ENCODE results near the gene ITGAX. TPM values are rescaled to one million over a fixed set of nuclear protein-coding genes. Genes with fewer than 3 reads are reported as not detected.

ITGAX gene
- total and polyA plus RNA-seq, 3 donors from 2014 or later = 0.63 to 3.4 (median 2.8) TPM

- no peak overlapping the region for H3K4me3 ChIP-seq
- peak; percentile 35 for DNase-seq
- H3K36me3 ChIP-seq (ENCODE audit: low read depth, missing control alignments) = no peaks in the 10 kb centered on the region
- intact Hi-C loops (cut with DNase I; ENCODE audit: low total_unique reads) = no loop called here
- no peaks in the 10 kb centered on the region for H3K27me3 ChIP-seq
- no peaks in the 10 kb centered on the region for H3K9me3 ChIP-seq
- WGBS, 2 donors = 76 to 79% methylated on average over 2 to 6 of the region's 6 CpGs
- H3K27ac ChIP-seq = no peak overlapping the region
- H3K4me1 ChIP-seq = no peaks in the 10 kb centered on the region
- no peak for TF ChIP-seq CTCF (IDR thresholded peaks at IDR 0.05)
- no peak for TF ChIP-seq POLR2A (IDR thresholded peaks at IDR 0.05)
These were observed 40.7 kb downstream of the ITGAX start for GRCh38 chr16:31395647-31396046.

DNA sequence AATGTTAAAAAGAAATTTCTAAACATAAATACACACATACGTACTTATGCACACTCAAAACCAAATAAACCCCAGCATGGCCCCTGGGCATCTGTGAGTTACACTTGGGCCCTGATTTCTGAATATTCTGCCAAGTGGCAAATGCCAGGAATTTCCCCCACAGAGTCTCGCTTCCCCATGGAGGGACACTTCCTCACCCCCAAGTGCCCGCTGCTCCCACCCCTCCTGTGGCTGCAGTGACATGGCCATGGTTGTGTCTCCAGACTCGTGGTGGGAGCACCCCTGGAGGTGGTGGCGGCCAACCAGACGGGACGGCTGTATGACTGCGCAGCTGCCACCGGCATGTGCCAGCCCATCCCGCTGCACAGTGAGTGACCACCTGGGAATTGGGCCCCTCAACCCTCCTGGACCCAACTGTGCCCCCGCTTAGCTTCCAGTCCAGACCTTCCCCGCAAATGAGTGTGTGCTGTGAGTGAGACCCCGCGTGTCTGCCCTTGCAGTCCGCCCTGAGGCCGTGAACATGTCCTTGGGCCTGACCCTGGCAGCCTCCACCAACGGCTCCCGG lies 42.2 kb downstream of the ITGAX start:
- Histone ChIP-seq H3K36me3 (ENCODE audit: low read depth, missing control alignments) (no peaks in the 10 kb centered on the region), H3K4me1 (peaks cover 4% of the 10 kb centered on the region), H3K4me3 (no peak overlapping the region), H3K27me3 (no peaks in the 10 kb centered on the region), H3K9me3 (no peaks in the 10 kb centered on the region), H3K27ac (no peak overlapping the region)
- no peak for DNase-seq
- TF ChIP-seq CTCF (IDR thresholded peaks at IDR 0.05) (no peak), POLR2A (IDR thresholded peaks at IDR 0.05) (no peak)
- intact Hi-C loops (cut with DNase I; ENCODE audit: low total_unique reads) = no loop called here
- WGBS, 2 donors = 77 to 88% methylated on average over 2 to 18 of the region's 18 CpGs

- H3K9me3 ChIP-seq = no peaks in the 10 kb centered on the region
These were observed 42.7 kb downstream of the ITGAX start for GRCh38 chr16:31397701-31398100.

DNA sequence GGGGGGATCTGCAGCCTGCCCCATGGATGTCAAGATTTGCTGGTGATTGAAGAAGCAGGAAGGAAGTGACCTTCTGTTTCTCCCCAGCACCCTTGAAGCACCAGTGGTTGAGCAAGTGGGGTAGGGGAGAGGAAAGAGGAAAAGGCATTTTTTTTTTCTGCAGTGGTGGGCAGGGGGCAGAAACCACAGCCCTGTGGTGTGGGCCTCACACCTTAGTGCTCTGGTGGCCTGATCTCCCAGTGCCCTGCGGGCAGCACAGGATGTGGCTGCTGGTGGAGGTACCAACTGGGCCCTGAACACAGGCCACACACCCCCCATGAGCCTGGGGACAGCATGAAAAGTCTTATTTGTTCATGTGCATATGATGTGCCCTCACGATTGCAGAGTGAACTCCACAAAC lies 45.2 kb downstream of the ITGAX start:
- peaks cover 4% of the 10 kb centered on the region for H3K4me1 ChIP-seq
- H3K9me3 ChIP-seq = no peaks in the 10 kb centered on the region
- H3K4me3 ChIP-seq = no peak overlapping the region
- H3K36me3 ChIP-seq (ENCODE audit: low read depth, missing control alignments) = no peaks in the 10 kb centered on the region
- no peak for TF ChIP-seq CTCF (IDR thresholded peaks at IDR 0.05)
- TF ChIP-seq POLR2A (IDR thresholded peaks at IDR 0.05) = no peak
- DNase-seq = no peak
- no peaks in the 10 kb centered on the region for H3K27me3 ChIP-seq
- 83 to 85% methylated on average over 1 to 2 of the region's 2 CpGs for WGBS, 2 donors
- intact Hi-C loops (cut with DNase I; ENCODE audit: low total_unique reads) = no loop called here
- no peak overlapping the region for H3K27ac ChIP-seq

More at GRCh38 chr16:31397701-31398100, 42.7 kb downstream of the ITGAX start:
- no peak for TF ChIP-seq CTCF (IDR thresholded peaks at IDR 0.05)
- no peak for TF ChIP-seq POLR2A (IDR thresholded peaks at IDR 0.05)
- DNase-seq = no peak
- no peak overlapping the region for H3K27ac ChIP-seq
- H3K27me3 ChIP-seq = no peaks in the 10 kb centered on the region
- WGBS, 2 donors = 78 to 86% methylated on average over 7 to 9 of the region's 9 CpGs
- no peak overlapping the region for H3K4me3 ChIP-seq
- no peaks in the 10 kb centered on the region for H3K36me3 ChIP-seq (ENCODE audit: low read depth, missing control alignments)
- intact Hi-C loops (cut with DNase I; ENCODE audit: low total_unique reads) = no loop called here
- peaks cover 4% of the 10 kb centered on the region for H3K4me1 ChIP-seq

DNA sequence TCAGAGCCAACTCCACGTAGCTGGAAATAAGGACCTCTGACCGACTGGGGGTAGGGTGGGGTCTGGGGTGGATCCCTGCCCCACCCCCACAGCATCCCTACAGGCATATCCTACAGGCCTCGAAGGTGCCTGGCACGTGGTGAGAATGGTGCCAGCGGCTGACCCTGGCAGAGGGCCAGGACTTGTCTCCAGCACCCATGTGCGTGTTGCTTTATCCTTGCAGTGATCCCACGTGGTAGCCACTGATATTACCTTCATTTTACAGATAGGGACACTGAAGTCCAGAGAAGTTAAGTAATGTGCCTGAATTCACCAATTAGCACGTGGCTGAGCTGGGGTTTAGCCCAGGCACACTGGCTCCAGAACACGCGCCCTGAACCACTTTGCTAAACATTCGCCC lies 46.5 kb downstream of the ITGAX start:
- H3K36me3 ChIP-seq (ENCODE audit: low read depth, missing control alignments) = no peaks in the 10 kb centered on the region
- H3K4me3 ChIP-seq = no peak overlapping the region
- H3K27ac ChIP-seq = no peak overlapping the region
- 74 to 81% methylated on average over 10 to 11 of the region's 11 CpGs for WGBS, 2 donors
- no peak for DNase-seq
- H3K27me3 ChIP-seq = no peaks in the 10 kb centered on the region
- no peak for TF ChIP-seq POLR2A (IDR thresholded peaks at IDR 0.05)
- TF ChIP-seq CTCF (IDR thresholded peaks at IDR 0.05) = no peak
- H3K9me3 ChIP-seq = no peaks in the 10 kb centered on the region
- H3K4me1 ChIP-seq = peaks cover 4% of the 10 kb centered on the region
- intact Hi-C loops (cut with DNase I; ENCODE audit: low total_unique reads) = no loop called here
